GM12865 (cell line): ENCODE results near the gene SUCO.
"Not testable (repeated sequence)": the region's sequence is repeated elsewhere in the genome, so short reads cannot be mapped to it uniquely, and the experiment has no call there.

ENCODE experiments used
- DNase-seq: peaks from one replicate; pipeline ENCODE4 v3.0.0; 2010; ENCODE audit warnings: low read depth
- H3K4me3 ChIP-seq: 2 replicates; pipeline ENCODE4 v1.5.1; 2011; ENCODE audit warnings: mild to moderate bottlenecking, low read depth, low read length, control low read depth
- TF ChIP-seq, protein P1 (sequence below): IDR thresholded peaks from 2 replicates; pipeline ENCODE4 v1.5.1; 2011; ENCODE audit warnings: low read length, control low read depth, low read depth, inconsistent platforms; ENCODE audit not compliant: insufficient read depth; ENCODE audit errors: missing control alignments

Gene SUCO

GRCh38 chr1:172613294-172613693 is 80.3 kb downstream of the SUCO start:
- DNase-seq = no peak
- TF ChIP-seq, protein P1, sequence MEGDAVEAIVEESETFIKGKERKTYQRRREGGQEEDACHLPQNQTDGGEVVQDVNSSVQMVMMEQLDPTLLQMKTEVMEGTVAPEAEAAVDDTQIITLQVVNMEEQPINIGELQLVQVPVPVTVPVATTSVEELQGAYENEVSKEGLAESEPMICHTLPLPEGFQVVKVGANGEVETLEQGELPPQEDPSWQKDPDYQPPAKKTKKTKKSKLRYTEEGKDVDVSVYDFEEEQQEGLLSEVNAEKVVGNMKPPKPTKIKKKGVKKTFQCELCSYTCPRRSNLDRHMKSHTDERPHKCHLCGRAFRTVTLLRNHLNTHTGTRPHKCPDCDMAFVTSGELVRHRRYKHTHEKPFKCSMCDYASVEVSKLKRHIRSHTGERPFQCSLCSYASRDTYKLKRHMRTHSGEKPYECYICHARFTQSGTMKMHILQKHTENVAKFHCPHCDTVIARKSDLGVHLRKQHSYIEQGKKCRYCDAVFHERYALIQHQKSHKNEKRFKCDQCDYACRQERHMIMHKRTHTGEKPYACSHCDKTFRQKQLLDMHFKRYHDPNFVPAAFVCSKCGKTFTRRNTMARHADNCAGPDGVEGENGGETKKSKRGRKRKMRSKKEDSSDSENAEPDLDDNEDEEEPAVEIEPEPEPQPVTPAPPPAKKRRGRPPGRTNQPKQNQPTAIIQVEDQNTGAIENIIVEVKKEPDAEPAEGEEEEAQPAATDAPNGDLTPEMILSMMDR = no peak
- H3K4me3 ChIP-seq = no peak overlapping the region

GRCh38 chr1:172616195-172616594 is 83.2 kb downstream of the SUCO start:
- no peak for DNase-seq
- TF ChIP-seq, protein P1 = no peak
- no peak overlapping the region for H3K4me3 ChIP-seq

DNA sequence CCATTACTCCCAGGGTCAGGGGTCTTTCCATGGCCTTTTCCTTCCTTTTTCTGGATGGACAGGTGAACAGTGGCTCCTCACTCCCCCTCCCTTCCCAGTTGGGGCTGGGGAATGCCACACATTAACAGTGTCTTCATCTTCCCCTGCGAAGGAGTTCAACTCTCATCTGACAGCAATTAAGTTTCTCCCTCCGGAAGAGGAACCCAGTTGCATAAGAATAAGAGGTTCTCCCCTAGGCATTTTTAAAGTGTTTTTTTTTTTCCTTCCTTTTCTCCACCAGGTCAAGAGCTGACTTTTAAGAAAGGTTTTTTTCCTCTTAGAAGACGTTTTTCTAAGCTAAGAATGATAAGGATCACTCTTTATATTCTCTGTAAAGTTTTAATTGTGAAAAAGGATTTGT is 83.7 kb downstream of the SUCO start:
- H3K4me3 ChIP-seq = no peak overlapping the region
- TF ChIP-seq, protein P1 = no peak
- no peak for DNase-seq

GRCh38 chr1:172620603-172621002 is 87.7 kb downstream of the SUCO start:
- H3K4me3 ChIP-seq, DNase-seq: not testable (repeated sequence)

GRCh38 chr1:172622541-172622940 is 89.6 kb downstream of the SUCO start:
- DNase-seq = no peak
- H3K4me3 ChIP-seq = no peak overlapping the region
- TF ChIP-seq, protein P1 = no peak

DNA sequence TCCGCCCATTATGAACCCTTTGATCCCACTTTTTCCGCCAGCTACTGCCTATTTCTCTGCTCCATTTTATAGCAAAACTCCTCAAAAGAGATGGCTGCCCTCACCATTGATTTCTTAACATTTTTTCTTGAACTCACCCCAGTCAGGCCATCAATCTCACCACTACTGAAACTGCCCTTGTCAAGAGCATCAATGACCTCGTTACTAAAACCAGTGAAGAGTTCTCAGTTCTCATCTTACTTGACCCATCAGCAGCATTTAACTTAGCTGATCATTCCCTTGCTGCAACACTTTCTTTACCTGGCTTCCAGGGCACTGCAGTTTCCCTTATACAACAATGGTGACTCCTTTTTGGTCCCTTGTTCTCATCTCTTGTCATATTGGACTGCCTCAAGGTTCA is 90.8 kb downstream of the SUCO start:
- TF ChIP-seq, protein P1 = no peak
- peak; percentile 45 for DNase-seq
- H3K4me3 ChIP-seq = no peak overlapping the region

DNA sequence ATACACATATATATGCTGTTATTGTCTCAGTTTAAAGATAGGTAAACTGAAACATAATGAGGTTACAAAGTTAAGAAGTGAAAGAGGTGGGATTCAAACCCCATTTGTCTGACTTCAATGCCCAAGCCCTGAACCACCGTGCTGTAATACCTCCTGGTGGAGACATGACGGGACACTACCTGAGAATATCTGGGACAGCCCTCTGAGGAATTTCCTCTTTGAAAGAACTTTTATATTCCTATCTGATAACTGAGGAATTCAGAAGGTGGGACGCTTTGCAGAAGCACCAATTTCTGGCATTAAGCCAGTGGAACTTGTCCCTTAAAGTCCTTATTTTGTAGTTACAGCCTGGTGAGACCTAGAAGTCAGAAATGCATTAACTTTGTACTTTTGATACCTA is 93.9 kb downstream of the SUCO start:
- TF ChIP-seq, protein P1 = no peak
- no peak for DNase-seq
- no peak overlapping the region for H3K4me3 ChIP-seq

DNA sequence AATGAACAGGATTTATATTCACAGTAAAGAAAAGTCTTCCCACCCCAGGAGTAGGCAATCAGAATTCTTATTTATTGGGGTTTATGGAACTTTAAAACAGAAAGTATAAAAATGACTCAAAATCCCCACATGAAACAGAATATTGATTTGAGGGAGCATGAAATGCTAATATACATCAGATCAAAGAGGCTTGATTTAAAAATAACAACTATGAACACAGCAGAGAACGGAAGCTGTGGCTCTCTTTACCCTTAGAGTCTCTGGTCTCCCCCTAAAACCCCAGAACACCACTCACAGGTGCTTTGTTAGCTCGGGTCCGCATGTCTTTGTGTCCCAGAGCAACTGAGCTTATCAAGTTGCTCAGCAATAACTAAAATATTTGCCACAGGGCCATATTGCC is 94.8 kb downstream of the SUCO start:
- TF ChIP-seq, protein P1 = no peak
- peak; percentile 39 for DNase-seq
- H3K4me3 ChIP-seq = no peak overlapping the region
